Stimulated activated CD8-positive, alpha-beta memory T cell treated with anti-CD3 and anti-CD28 coated beads, Interleukin-4, amount 100 ng/mL, for 4 hours (primary cell): Measurements from ENCODE around the gene BFSP1.
A peak's percentile ranks its signal among the peaks of the same experiment; 100 is the strongest.

Experiments used
- DNase-seq, 2 donors: peaks; one replicate each; pipeline ENCODE4 v3.0.0-alpha.2; 2020; ENCODE audit warnings: low read depth in 2 of 2, low spot score in 1 of 2

The BFSP1 gene

DNA sequence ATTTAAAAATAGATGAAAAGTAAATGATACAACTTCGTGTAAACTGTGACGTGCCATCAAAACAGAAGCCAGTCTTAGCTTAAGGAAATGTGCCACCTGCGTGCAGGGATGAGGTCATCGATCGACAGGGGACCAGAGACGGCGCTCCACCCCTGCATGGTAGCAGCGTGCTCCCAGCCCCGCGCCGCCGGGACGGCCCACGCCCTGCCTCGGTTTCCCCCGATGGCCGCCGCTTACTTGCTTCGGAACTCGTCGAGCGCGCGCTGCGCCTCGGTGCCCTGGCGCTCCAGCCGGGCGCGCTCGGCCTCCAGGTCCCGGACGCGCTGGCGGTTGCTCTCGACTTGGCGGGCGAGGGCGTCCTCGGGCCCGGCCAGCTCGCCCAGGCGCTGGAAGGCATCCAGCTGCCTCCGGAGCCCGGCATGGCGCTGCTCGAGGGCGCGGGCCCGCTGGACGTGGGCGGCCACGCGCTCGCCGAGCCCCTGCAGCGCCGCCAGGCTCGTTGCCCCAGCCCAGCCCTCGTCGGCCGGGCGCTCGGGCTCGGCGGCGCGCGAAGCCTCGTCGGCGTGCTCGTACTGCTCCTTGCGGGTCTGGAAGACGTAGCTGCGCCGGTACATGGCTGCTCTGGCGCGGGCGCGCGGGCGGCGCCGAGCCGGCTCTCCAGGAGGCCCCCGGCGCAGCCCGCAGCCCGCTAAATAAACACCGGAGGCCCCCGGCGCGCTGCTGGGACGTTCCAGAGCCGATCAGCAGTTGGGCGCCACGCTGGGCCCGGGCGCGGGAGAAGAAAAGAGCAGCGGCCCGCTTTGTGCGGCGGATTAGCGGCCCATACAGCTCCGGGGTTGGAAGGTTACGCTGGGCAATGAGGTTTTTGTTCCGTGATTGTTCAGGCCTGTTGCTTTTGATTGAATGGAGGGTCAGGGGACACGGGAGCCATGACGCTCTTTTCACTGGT is at the start of gene BFSP1:
Gene BFSP1, minus strand, starts transcription at position 664 of the 949 bp plus-strand sequence. Its CDS starts 50 bp downstream, at position 614.
- DNase-seq: no peak

DNA sequence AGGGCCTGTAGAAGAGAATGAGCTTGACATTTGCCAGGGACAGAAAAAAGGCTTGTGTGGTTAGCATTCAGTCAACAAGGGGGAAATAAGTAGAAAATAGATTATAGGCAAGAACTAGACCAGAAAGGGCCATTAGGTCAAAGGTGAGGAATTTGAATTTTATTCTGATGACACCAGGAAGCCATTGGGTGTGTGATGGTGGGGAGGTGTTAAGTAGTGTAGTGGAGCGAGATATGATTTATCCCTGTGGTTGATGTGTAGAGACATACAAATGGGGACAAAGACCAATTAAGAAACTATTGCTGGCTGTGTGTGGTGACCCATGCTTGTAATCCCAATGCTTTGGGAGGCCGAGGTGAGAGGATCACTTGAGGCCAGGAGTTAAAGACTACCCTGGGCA is 49.7 kb upstream of the BFSP1 start:
- DNase-seq: no peak

- no peak for DNase-seq
These were observed 48.3 kb upstream of the BFSP1 start for GRCh38 chr20:17579369-17580039.

GRCh38 chr20:17576215-17576614 is 45.0 kb upstream of the BFSP1 start:
- DNase-seq: no peak

- no peak for DNase-seq
These were observed 42.3 kb upstream of the BFSP1 start for GRCh38 chr20:17573463-17573862.

GRCh38 chr20:17572034-17572638 is 41.0 kb upstream of the BFSP1 start:
- no peak for DNase-seq

- no peak for DNase-seq
These were observed 40.0 kb upstream of the BFSP1 start for GRCh38 chr20:17571153-17571527.

- DNase-seq: no peak
These were observed 39.4 kb upstream of the BFSP1 start for GRCh38 chr20:17570347-17571152.

DNA sequence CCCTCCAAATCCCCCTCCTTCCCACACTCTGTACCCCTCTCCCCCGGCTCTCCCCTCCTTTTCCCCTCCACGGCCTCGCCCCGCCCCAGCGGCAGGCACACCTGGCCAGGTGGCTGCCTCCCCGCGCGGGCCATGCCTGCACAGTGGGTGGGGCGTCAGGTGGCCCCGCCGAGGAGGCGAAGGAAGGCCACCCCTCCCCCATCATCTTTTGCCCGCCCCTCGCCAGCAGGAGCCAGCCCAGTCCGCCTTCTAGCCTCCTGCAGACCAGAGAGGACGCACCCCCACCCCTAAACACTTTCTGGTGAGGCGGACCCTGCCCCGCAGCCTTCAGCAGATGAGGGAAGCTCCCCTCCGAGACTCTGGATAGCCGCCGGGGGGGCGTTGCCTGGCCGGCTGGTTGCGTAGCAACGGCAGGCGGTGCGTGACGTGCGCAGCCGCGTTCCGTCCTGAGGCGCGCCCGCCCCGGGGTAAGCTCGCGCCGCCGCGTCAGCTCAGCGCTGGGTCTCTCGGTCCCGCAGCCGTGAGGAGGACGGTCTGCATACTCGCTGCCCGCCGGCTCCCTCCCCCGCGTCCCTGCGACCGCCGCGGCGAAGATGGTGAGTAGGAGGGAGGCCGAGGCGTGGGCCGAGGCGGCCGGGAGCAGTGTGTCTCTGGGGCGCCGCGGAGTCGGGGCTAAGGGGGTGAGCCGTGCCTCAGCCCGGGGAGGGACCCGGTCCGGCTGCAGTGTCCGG is 38.6 kb upstream of the BFSP1 start, which contains the start of gene DSTN:
Gene DSTN, plus strand, starts transcription at position 460 of the 731 bp plus-strand sequence. Its CDS starts 134 bp downstream, at position 594.
- peak; percentile 64 to 75 for DNase-seq

GRCh38 chr20:17568972-17569521 is 37.9 kb upstream of the BFSP1 start:
- no peak for DNase-seq

DNA sequence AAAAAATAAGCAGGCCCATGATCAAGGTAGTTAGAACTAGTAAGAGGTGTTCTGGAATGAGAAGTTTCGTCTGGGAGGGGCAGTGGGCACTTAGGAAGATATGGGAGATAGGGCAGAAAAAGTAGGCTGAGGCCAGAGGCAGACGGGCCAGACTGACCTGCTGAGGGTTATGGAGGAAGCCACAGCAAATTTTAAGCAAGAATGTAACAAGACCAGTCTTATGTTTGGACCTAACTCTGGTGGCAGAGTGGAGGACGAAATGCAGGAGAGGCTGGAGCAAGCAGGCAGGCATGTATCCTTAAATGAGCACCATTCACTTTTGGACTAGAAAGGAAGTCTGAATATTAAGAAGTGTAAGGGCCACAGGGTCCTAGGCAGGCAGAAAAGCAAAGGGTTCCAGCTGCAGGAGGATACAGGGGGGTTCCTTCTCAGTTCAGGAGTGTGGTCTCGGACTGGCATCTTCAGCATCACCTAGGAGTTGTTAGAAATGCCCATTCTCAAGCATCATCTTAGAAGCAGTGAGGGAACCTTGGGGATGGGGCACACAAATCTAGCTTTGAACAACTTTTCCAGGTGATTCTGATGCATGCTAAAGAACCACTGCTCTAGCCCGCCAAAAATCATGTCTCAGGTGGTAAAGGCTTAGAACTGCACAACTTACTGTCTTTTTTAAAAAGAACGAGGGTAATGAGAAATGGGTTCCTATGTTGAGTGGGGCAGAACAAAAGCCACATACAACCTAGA is 37.0 kb upstream of the BFSP1 start:
- DNase-seq: no peak

GRCh38 chr20:17566345-17566744 is 35.2 kb upstream of the BFSP1 start:
- DNase-seq: no peak

DNA sequence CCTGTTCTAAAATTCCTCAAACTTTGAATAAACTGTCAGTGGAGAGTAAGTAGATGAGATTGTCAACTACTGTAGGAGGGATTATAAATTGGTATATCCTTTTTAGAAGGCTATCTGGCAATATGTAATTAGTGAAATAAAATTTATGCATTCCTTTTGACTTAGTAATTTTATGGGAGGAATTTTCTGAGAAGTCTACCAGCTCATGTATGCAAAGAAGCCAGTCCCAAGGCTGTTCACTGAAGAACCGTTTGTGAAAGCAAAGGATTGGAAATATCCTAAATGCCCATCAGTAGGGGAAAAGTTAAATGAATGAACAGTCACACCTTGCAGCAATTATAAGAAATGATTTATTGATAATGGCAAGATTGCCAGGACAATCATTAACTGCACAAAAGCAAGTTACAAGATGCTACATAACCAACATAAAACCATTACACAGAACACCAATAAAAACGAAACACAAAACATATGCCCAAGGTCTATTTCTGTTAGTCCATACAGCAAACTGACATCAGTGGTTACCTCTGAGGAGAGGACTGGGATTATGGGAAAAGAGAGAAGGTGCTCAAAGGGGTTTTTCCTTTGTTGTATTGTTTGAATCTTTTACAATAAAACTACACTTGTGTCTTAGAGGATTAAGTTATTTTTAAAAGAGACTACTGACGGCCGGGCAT is 34.1 kb upstream of the BFSP1 start:
- DNase-seq: no peak

DNA sequence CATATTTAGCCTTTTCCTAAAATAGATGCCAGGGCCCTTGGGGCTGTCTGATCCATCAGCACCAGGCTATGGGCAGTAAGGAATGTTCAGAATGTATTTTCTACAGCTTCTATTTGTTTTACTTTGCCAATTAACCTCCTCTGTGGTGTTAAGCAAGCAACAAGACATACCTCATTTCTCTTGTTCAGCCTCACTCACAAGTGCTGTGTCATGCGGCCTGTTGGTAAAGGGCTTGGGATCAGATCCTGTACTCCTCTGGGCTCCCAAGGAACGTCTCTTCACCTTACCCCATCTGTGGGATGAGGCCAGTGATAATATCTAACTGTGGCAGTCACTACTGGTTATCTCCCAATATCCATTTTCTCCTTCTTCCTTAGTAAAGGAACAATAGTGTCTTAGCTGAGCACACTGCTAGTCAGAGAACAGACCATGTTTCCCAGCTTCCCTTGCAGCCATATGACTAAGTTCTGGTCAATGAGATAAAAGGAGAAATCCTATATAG is 31.7 kb upstream of the BFSP1 start:
- no peak for DNase-seq

DNA sequence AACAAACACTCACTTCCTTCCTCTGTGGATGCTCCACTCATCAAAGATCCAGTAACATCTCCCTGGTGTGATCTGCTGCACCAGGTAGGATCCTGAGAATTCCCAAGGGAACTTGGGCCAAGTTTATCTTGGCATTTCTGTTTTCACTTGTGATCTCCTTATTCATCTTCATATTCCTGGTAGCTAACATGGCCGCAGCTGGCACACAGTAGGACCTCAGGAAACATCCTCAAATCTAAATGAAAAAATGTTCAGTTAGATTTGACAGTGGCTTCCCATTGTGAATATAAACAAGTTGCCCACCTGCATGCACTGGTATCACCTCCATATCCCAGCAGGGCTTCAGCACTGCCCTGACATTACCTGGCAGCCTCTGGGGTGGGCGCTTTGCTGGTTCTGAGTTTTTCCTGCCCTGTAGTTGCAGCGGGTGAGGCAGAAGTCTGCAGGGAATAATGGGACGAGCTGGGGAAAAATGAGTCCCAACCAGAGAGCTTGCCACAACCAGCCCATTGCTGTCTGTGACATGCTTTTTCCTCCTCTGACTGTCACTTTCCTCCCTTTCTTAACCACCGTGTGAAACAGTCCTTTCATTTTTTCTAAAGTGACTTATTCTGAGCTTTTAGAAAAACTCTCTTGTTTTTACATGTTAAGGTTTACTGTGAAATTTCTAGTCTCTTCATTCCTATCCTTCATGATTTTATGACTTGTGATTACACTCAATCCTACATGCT is 29.3 kb upstream of the BFSP1 start:
- no peak for DNase-seq

- DNase-seq: no peak
These were observed 28.2 kb upstream of the BFSP1 start for GRCh38 chr20:17559338-17559737.

DNA sequence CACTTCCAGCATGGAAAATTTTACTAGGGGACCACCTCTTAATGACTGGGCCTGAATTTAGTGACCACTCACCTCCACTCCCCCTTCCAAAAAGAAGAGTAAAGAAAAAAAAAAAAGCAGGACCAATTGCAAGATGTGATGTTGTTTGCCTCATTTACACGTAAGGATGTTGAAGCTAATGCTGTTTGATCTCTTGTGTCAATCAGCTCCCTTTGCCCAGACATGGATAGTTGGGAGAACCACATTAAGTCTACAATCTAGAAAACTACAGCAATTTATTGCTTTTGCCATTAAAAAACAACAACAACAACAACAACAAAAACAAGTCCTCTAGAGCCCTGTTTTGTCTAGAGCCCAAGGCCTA is 27.7 kb upstream of the BFSP1 start:
- DNase-seq: no peak
